Panc1 (cell line): Measurements from ENCODE around the gene ABL1.

Experiments
- POLR2AphosphoS5 ChIP-seq: IDR thresholded peaks from 2 replicates; pipeline ENCODE4 v1.6.1; 2012; ENCODE audit warnings: mild to moderate bottlenecking, low read depth, low read length, moderate library complexity
- TCF7L2 ChIP-seq: IDR thresholded peaks from 2 replicates; pipeline ENCODE4 v1.6.1; 2011; ENCODE audit warnings: mild to moderate bottlenecking, low read depth, low read length, inconsistent platforms
- TF ChIP-seq, protein P1 (sequence below): fragments of 450-650 bp; IDR thresholded peaks from 2 replicates; pipeline ENCODE4 v1.5.1; 2017; ENCODE audit warnings: mild to moderate bottlenecking
- TF ChIP-seq, protein P2 (sequence below), 2 experiments: IDR thresholded peaks; 2 replicates each; pipeline ENCODE4 v1.6.1; 2011 to 2012; ENCODE audit warnings: low read depth in 2 of 2, control low read depth in 1 of 2, low read length in 1 of 2, mild to moderate bottlenecking in 1 of 2, moderate library complexity in 1 of 2; ENCODE audit not compliant: insufficient read depth in 1 of 2

DNA sequence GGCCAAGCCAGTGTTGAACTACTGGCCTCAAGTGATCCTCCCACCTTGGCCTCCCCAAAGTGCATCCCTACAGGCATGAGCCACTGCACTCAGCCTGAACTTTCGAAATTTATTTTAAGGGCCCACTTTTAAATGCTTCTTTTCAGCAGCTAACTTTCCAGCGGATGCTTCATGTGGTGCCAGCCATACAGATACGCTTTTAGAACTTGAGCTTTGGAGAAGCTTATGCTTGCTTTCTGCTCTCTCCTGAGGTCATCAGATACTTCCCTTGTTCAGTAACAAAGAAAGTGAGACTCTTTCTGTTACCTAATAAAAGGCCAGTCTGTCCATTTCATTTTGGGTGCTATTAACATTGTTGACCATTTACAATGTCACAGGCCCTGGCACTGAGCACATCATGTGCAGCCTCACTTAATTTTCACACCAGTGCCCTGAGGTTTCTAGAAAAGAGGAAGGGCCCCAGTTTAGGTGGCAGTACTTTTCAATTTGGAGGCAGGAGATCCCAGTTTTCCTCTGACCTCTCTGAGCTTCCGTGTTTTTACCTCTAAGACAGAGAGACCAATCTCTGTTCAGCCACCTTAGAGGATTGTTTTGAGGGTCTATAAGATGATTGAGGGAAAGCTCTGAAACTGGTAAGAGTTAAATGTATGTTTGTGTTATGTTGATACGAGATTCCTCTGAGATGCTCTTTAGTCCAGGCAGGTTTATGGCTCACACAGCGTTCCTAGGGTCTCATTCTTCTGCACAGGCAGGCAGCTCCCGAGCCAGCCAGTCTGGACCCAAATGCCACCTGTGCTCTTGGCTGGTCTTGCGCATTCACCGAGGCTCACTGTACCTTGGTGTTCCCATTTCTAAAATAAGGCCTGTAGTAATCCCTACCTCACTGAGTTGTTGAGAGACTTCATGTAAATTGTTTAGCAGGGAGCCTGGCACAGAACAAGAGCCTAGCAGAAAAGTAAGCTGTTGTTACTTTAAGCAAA, 4.4 kb downstream of the ABL1 start:
- TF ChIP-seq, protein P1, sequence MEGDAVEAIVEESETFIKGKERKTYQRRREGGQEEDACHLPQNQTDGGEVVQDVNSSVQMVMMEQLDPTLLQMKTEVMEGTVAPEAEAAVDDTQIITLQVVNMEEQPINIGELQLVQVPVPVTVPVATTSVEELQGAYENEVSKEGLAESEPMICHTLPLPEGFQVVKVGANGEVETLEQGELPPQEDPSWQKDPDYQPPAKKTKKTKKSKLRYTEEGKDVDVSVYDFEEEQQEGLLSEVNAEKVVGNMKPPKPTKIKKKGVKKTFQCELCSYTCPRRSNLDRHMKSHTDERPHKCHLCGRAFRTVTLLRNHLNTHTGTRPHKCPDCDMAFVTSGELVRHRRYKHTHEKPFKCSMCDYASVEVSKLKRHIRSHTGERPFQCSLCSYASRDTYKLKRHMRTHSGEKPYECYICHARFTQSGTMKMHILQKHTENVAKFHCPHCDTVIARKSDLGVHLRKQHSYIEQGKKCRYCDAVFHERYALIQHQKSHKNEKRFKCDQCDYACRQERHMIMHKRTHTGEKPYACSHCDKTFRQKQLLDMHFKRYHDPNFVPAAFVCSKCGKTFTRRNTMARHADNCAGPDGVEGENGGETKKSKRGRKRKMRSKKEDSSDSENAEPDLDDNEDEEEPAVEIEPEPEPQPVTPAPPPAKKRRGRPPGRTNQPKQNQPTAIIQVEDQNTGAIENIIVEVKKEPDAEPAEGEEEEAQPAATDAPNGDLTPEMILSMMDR: no peak
- TF ChIP-seq, protein P2, sequence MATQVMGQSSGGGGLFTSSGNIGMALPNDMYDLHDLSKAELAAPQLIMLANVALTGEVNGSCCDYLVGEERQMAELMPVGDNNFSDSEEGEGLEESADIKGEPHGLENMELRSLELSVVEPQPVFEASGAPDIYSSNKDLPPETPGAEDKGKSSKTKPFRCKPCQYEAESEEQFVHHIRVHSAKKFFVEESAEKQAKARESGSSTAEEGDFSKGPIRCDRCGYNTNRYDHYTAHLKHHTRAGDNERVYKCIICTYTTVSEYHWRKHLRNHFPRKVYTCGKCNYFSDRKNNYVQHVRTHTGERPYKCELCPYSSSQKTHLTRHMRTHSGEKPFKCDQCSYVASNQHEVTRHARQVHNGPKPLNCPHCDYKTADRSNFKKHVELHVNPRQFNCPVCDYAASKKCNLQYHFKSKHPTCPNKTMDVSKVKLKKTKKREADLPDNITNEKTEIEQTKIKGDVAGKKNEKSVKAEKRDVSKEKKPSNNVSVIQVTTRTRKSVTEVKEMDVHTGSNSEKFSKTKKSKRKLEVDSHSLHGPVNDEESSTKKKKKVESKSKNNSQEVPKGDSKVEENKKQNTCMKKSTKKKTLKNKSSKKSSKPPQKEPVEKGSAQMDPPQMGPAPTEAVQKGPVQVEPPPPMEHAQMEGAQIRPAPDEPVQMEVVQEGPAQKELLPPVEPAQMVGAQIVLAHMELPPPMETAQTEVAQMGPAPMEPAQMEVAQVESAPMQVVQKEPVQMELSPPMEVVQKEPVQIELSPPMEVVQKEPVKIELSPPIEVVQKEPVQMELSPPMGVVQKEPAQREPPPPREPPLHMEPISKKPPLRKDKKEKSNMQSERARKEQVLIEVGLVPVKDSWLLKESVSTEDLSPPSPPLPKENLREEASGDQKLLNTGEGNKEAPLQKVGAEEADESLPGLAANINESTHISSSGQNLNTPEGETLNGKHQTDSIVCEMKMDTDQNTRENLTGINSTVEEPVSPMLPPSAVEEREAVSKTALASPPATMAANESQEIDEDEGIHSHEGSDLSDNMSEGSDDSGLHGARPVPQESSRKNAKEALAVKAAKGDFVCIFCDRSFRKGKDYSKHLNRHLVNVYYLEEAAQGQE (IDR thresholded peaks at IDR 0.05; ENCODE audit: insufficient read depth in 1 of 2, low read depth in 2 of 2, low read length in 1 of 2): no peak
- no peak for TF ChIP-seq POLR2AphosphoS5
- TF ChIP-seq TCF7L2: no peak
